SK-N-SH (cell line): ENCODE results near the gene DEPP1. TPM values are rescaled to one million over a fixed set of nuclear protein-coding genes. Genes with fewer than 3 reads are reported as not detected.
"Not testable (repeated sequence)": the region's sequence is repeated elsewhere in the genome, so short reads cannot be mapped to it uniquely, and the experiment has no call there.

Source experiments
- CTCF ChIA-PET: fragments of 300-600, 350-600 bp; formaldehyde crosslinking; extraction: SDS; loops from one replicate; lab custom pipeline; 2021; lab: Yijun Ruan, JAX
- POLR2A ChIA-PET: fragments of 350-600 bp; sonication (Branson Sonifier 250); formaldehyde crosslinking; extraction: SDS; loops from one replicate; lab custom pipeline; 2020; ENCODE audit warnings: antibody characterized with exemption, inconsistent platforms; lab: Yijun Ruan, JAX
- DNase-seq: peaks from one replicate; pipeline ENCODE4 v3.0.0; 2012
- H2AFZ ChIP-seq: fragments of 200-600 bp; sonication (generic); 2 replicates; pipeline ENCODE4 v1.8.1; 2016; ENCODE audit warnings: antibody characterized with exemption, mild to moderate bottlenecking, low read depth
- H3F3A ChIP-seq: fragments of 200-600 bp; sonication (generic); replicated peaks from 2 replicates; pipeline ENCODE3; 2016; ENCODE audit warnings: antibody characterized with exemption, mild to moderate bottlenecking; ENCODE audit not compliant: insufficient read depth
- H3K27ac ChIP-seq, 2 experiments: fragments of 200-500 bp in 1 of 2; fragments of 200-600 bp in 1 of 2; sonication (Bioruptor generic) in 1 of 2; sonication (generic), shearing (Covaris generic) in 1 of 2; 2 replicates each; pipeline versions ENCODE4 v1.5.1 to v1.6.1; 2014 to 2016; ENCODE audit warnings: low read depth in 2 of 2, inconsistent platforms in 1 of 2, low read length in 1 of 2, mild to moderate bottlenecking in 1 of 2, mixed read lengths in 1 of 2
- H3K27me3 ChIP-seq: fragments of 200-600 bp; sonication (generic), shearing (Covaris generic); 2 replicates; pipeline ENCODE4 v1.6.1; 2016; ENCODE audit warnings: mixed run types; ENCODE audit not compliant: insufficient read depth
- H3K36me3 ChIP-seq, 2 experiments: fragments of 200-500 bp in 1 of 2; fragments of 200-600 bp in 1 of 2; sonication (Bioruptor generic) in 1 of 2; sonication (generic) in 1 of 2; replicated peaks in 1 of 2; 2 replicates each; pipeline versions ENCODE3 to v1.5.1; 2014 to 2016; ENCODE audit warnings: low read length in 1 of 2, mild to moderate bottlenecking in 1 of 2; ENCODE audit not compliant: insufficient read depth in 2 of 2, control insufficient read depth in 1 of 2
- H3K4me1 ChIP-seq, 2 experiments: fragments of 200-500 bp in 1 of 2; fragments of 200-600 bp in 1 of 2; sonication (Bioruptor generic) in 1 of 2; sonication (generic), shearing (Covaris generic) in 1 of 2; 2 replicates each; pipeline versions ENCODE4 v1.5.1 to v1.6.1; 2014 to 2016; ENCODE audit warnings: low read depth in 1 of 2, low read length in 1 of 2, mixed run types in 1 of 2; ENCODE audit not compliant: insufficient read depth in 2 of 2, control insufficient read depth in 1 of 2
- H3K4me2 ChIP-seq: fragments of 200-600 bp; sonication (generic), shearing (Covaris generic); 2 replicates; pipeline ENCODE4 v1.6.1; 2017; ENCODE audit warnings: mixed run types
- H3K4me3 ChIP-seq, 2 experiments: fragments of 200-500 bp in 1 of 2; fragments of 200-600 bp in 1 of 2; sonication (Bioruptor generic) in 1 of 2; sonication (generic), shearing (Covaris generic) in 1 of 2; 2 replicates each; pipeline versions ENCODE4 v1.5.1 to v1.8.1; 2014 to 2016; ENCODE audit warnings: low read depth in 2 of 2, inconsistent platforms in 1 of 2, low read length in 1 of 2, mild to moderate bottlenecking in 1 of 2, mixed read lengths in 1 of 2, moderate library complexity in 1 of 2
- H3K79me2 ChIP-seq: fragments of 200-600 bp; sonication (generic); 2 replicates; pipeline ENCODE4 v1.8.1; 2017; ENCODE audit warnings: mild to moderate bottlenecking; ENCODE audit not compliant: insufficient read depth
- H3K9ac ChIP-seq: fragments of 200-600 bp; sonication (generic); 2 replicates; pipeline ENCODE4 v1.6.1; 2017; ENCODE audit warnings: mixed run types
- H3K9me2 ChIP-seq: fragments of 200-600 bp; sonication (generic); 2 replicates; pipeline ENCODE4 v1.6.1; 2017; ENCODE audit warnings: mixed run types
- H3K9me3 ChIP-seq: fragments of 200-600 bp; sonication (generic); 2 replicates; pipeline ENCODE4 v1.6.1; 2017; ENCODE audit warnings: mixed run types, mild to moderate bottlenecking, moderate library complexity
- H4K20me1 ChIP-seq: fragments of 200-600 bp; sonication (generic); 2 replicates; pipeline ENCODE4 v1.6.1; 2017; ENCODE audit warnings: mild to moderate bottlenecking, mixed run types; ENCODE audit not compliant: insufficient read depth
- ELF1 ChIP-seq: IDR thresholded peaks from 2 replicates; pipeline ENCODE4 v1.4.0; 2012
- EZH2phosphoT487 ChIP-seq: fragments of 200-600 bp; sonication (generic); IDR thresholded peaks from 2 replicates; pipeline ENCODE4 v1.6.1; 2017; ENCODE audit warnings: low read depth, mixed run types, mild to moderate bottlenecking, antibody characterized with exemption, moderate library complexity, borderline replicate concordance
- FOXJ3 ChIP-seq: sonication (generic); formaldehyde crosslinking; IDR thresholded peaks from 2 replicates; pipeline ENCODE4 v1.5.1; 2020; ENCODE audit warnings: mild to moderate bottlenecking, missing genetic modification reagents
- GABPA ChIP-seq: IDR thresholded peaks from 2 replicates; pipeline ENCODE4 v1.4.0; 2012; ENCODE audit warnings: low read depth, mild to moderate bottlenecking
- NFIC ChIP-seq: IDR thresholded peaks from 2 replicates; pipeline ENCODE4 v1.4.0; 2012; ENCODE audit warnings: borderline replicate concordance
- NRF1 ChIP-seq: IDR thresholded peaks from 2 replicates; pipeline ENCODE4 v1.6.1; 2012; ENCODE audit warnings: low read depth, mild to moderate bottlenecking, low read length
- POLR2AphosphoS5 ChIP-seq: IDR thresholded peaks from 2 replicates; pipeline ENCODE4 v1.6.1; 2012; ENCODE audit warnings: low read depth, low read length
- RAD21 ChIP-seq: IDR thresholded peaks from 2 replicates; pipeline ENCODE4 v1.6.1; 2012; ENCODE audit warnings: mild to moderate bottlenecking, low read length
- RXRA ChIP-seq: IDR thresholded peaks from 2 replicates; pipeline ENCODE4 v1.4.0; 2012; ENCODE audit warnings: low read depth, mild to moderate bottlenecking, borderline replicate concordance
- WGBS: methylation state at CpG from one replicate; pipeline ENCODE4 v1.1.6; 2017; ENCODE audit warnings: low lambda C conversion rate; 5-methylcytosine and 5-hydroxymethylcytosine counted together
- polyA plus RNA-seq, 3 experiments: library from polyadenylated mRNA; depleted of rRNA; stranded (reverse); fragments of >200 nt; gene quantifications; 2 replicates each; pipeline ENCODE4 v1.2.3, GENCODE V29; 2012
- TF ChIP-seq, protein P1 (sequence below): IDR thresholded peaks from 2 replicates; pipeline ENCODE4; 2012
- TF ChIP-seq, protein P2 (sequence below): fragments of 150-350 bp; IDR thresholded peaks from 2 replicates; pipeline ENCODE4 v1.6.1; 2016; ENCODE audit warnings: mild to moderate bottlenecking, low read depth, low read length
- TF ChIP-seq, protein P3 (sequence below): fragments of 200-600 bp; sonication (generic); IDR thresholded peaks from 2 replicates; pipeline ENCODE4 v1.6.1; 2017; ENCODE audit warnings: antibody characterized with exemption, mild to moderate bottlenecking, moderate library complexity
- TF ChIP-seq, protein P4 (sequence below): IDR thresholded peaks from 2 replicates; pipeline ENCODE4 v1.6.1; 2012; ENCODE audit warnings: mild to moderate bottlenecking, low read depth, low read length, moderate library complexity

Gene DEPP1
- polyA plus RNA-seq, 1 of the 3 experiments (the other 2 are of a cell fraction): 5.3 TPM

DNA sequence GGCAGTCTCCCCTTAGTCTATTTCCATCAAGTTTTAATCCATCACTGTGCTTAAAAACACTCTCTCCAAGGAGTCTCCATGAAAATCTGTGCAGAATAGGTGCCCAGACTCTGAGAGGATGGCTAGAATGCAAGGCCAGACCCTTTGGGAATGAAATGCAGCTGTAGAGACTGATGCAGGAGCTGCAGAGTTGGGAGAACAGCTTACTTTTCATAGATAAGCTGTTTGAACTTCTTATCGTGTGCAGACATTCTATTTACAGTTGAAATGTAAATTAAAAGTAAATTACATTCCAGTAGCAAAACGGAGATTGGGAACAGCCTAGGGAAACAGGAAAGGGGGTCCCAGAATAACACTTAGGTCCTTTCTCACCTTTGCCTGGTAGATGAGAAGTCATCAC lies 37.0 kb upstream of the DEPP1 start:
- Histone ChIP-seq H3K36me3 (no peaks in the 10 kb centered on the region), H3K4me2 (no peak overlapping the region), H2AFZ (no peak overlapping the region), H3K4me1 (no peaks in the 10 kb centered on the region)
- no peak for DNase-seq
- TF ChIP-seq, protein P1, sequence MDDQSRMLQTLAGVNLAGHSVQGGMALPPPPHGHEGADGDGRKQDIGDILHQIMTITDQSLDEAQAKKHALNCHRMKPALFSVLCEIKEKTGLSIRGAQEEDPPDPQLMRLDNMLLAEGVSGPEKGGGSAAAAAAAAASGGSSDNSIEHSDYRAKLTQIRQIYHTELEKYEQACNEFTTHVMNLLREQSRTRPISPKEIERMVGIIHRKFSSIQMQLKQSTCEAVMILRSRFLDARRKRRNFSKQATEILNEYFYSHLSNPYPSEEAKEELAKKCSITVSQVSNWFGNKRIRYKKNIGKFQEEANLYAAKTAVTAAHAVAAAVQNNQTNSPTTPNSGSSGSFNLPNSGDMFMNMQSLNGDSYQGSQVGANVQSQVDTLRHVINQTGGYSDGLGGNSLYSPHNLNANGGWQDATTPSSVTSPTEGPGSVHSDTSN: no peak
- no peak for TF ChIP-seq RAD21
- TF ChIP-seq GABPA: no peak
- TF ChIP-seq, all 33 proteins: peak for 0
- POLR2A ChIA-PET: no interaction called here
- 3% methylated on average over 2 of the region's 2 CpGs for WGBS
- Histone ChIP-seq H3K27me3 (no peaks in the 10 kb centered on the region; the same call in 1 of the 2 replicates), H3K9ac (no peak overlapping the region), H3F3A (no peaks in the 10 kb centered on the region), H3K27ac (no peak overlapping the region), H3K4me3 (no peak overlapping the region), H3K9me2 (no peaks in the 10 kb centered on the region), H4K20me1 (no peaks in the 10 kb centered on the region), H3K79me2 (no peaks in the 10 kb centered on the region), H3K9me3 (no peaks in the 10 kb centered on the region)
- CTCF ChIA-PET: interaction anchor here (1.1 to 1.5 kb wide), 2 partner anchors 83 to 234 kb away, joined by 4 read pairs; no protein-coding TSS in a partner anchor

DNA sequence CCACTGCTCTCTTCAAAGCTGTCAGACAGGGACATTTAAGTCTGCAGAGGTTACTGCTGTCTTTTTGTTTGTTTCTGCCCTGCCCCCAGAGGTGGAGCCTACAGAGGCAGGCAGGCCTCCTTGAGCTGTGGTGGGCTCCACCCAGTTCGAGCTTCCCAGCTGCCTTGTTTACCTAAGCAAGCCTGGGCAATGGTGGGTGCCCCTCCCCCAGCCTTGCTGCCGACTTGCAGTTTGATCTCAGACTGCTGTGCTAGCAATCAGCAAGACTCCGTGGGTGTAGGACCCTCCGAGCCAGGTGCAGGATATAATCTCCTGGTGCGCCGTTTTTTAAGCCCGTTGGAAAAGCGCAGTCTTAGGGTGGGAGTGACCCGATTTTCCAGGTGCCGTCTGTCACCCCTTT lies 35.9 kb upstream of the DEPP1 start:
- CTCF ChIA-PET: interaction anchor here (1.1 kb wide), 1 partner anchor 82 kb away, joined by 4 read pairs; no protein-coding TSS in a partner anchor
- H3K9ac ChIP-seq: not testable (repeated sequence)
- 10% methylated on average over 2 of the region's 10 CpGs for WGBS

DNA sequence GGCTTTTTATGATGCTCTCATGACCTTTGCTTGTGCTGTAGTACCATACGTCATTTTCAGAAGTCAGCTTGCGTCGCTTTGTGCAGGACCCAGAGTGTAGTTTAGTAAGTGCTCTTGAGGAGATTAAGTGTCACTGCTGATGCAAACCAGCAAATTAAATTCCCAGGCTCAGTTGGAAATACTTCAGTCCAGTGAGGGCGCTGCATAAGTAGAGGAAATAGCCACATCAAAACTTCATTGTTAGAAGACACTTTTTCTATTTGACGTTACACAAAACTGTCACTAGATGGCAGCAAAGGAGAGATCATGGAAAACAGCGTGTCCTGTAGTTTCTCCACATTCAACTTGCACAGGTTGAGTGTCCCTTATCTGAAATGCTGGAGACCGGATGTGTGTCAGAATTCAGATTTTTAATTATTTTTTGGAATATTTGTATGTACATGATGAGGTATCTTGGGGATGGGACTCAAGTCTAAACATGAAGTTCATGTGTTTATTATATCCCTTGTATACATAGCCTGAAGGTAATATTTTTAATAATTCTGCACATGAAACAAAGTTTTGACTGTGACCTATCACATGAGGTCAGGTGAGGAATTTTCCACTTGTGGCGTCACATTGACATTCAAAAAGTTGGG lies 30.0 kb upstream of the DEPP1 start:
- no peak overlapping the region for H3K9ac ChIP-seq
- peaks cover 9% of the 10 kb centered on the region; the same call in 1 of the 2 replicates for H3K79me2 ChIP-seq
- no peak overlapping the region; a peak in 1 of 4 replicates for H3K4me3 ChIP-seq
- H3K9me3 ChIP-seq: no peaks in the 10 kb centered on the region
- peak overlapping the region; percentile 30; the same call in 1 of the 2 replicates for H3K4me2 ChIP-seq
- 4% methylated on average over 8 of the region's 8 CpGs for WGBS
- POLR2A ChIA-PET: no interaction called here
- peaks cover 15 to 20% of the 10 kb centered on the region in 2 experiments for H3K36me3 ChIP-seq
- peak overlapping the region; percentile 6 to 16; a peak in 2 of 4 replicates for H3K27ac ChIP-seq
- H2AFZ ChIP-seq: no peak overlapping the region
- H4K20me1 ChIP-seq: no peaks in the 10 kb centered on the region
- H3F3A ChIP-seq: peaks cover 6% of the 10 kb centered on the region
- CTCF ChIA-PET: interaction anchor here (0.6 to 2.0 kb wide), 10 partner anchors 20 to 456 kb away, joined by 3 to 10 read pairs (median 4); no protein-coding TSS in a partner anchor
- H3K4me1 ChIP-seq: peaks cover 0 to 3% of the 10 kb centered on the region in 2 experiments; a peak in 2 of 4 replicates
- H3K9me2 ChIP-seq: no peaks in the 10 kb centered on the region
- no peaks in the 10 kb centered on the region for H3K27me3 ChIP-seq
- peak; percentile 57 for DNase-seq
- TF ChIP-seq NFIC (no peak), FOXJ3 (CRISPR knock-in tag) (no peak), NRF1 (no peak), RXRA (no peak), EZH2phosphoT487 (no peak), POLR2AphosphoS5 (no peak), ELF1 (no peak)
- TF ChIP-seq, protein P2, sequence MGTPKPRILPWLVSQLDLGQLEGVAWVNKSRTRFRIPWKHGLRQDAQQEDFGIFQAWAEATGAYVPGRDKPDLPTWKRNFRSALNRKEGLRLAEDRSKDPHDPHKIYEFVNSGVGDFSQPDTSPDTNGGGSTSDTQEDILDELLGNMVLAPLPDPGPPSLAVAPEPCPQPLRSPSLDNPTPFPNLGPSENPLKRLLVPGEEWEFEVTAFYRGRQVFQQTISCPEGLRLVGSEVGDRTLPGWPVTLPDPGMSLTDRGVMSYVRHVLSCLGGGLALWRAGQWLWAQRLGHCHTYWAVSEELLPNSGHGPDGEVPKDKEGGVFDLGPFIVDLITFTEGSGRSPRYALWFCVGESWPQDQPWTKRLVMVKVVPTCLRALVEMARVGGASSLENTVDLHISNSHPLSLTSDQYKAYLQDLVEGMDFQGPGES: no peak
- TF ChIP-seq, protein P3, sequence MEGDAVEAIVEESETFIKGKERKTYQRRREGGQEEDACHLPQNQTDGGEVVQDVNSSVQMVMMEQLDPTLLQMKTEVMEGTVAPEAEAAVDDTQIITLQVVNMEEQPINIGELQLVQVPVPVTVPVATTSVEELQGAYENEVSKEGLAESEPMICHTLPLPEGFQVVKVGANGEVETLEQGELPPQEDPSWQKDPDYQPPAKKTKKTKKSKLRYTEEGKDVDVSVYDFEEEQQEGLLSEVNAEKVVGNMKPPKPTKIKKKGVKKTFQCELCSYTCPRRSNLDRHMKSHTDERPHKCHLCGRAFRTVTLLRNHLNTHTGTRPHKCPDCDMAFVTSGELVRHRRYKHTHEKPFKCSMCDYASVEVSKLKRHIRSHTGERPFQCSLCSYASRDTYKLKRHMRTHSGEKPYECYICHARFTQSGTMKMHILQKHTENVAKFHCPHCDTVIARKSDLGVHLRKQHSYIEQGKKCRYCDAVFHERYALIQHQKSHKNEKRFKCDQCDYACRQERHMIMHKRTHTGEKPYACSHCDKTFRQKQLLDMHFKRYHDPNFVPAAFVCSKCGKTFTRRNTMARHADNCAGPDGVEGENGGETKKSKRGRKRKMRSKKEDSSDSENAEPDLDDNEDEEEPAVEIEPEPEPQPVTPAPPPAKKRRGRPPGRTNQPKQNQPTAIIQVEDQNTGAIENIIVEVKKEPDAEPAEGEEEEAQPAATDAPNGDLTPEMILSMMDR: peak; percentile 87
- TF ChIP-seq, protein P4, sequence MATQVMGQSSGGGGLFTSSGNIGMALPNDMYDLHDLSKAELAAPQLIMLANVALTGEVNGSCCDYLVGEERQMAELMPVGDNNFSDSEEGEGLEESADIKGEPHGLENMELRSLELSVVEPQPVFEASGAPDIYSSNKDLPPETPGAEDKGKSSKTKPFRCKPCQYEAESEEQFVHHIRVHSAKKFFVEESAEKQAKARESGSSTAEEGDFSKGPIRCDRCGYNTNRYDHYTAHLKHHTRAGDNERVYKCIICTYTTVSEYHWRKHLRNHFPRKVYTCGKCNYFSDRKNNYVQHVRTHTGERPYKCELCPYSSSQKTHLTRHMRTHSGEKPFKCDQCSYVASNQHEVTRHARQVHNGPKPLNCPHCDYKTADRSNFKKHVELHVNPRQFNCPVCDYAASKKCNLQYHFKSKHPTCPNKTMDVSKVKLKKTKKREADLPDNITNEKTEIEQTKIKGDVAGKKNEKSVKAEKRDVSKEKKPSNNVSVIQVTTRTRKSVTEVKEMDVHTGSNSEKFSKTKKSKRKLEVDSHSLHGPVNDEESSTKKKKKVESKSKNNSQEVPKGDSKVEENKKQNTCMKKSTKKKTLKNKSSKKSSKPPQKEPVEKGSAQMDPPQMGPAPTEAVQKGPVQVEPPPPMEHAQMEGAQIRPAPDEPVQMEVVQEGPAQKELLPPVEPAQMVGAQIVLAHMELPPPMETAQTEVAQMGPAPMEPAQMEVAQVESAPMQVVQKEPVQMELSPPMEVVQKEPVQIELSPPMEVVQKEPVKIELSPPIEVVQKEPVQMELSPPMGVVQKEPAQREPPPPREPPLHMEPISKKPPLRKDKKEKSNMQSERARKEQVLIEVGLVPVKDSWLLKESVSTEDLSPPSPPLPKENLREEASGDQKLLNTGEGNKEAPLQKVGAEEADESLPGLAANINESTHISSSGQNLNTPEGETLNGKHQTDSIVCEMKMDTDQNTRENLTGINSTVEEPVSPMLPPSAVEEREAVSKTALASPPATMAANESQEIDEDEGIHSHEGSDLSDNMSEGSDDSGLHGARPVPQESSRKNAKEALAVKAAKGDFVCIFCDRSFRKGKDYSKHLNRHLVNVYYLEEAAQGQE: no peak

More for the DNA sequence above, 35.9 kb upstream of the DEPP1 start:
- H3K9me3 ChIP-seq, H2AFZ ChIP-seq, H4K20me1 ChIP-seq, H3K4me1 ChIP-seq, H3K9me2 ChIP-seq, POLR2A ChIA-PET, H3K27ac ChIP-seq, H3F3A ChIP-seq, H3K36me3 ChIP-seq, H3K4me2 ChIP-seq, DNase-seq, H3K27me3 ChIP-seq, H3K4me3 ChIP-seq, H3K79me2 ChIP-seq: not testable (repeated sequence)
